Liver (tissue), 3 donors: ENCODE results near the gene PTPRD.

Experiments used
- EGR1 ChIP-seq, 2 donors: IDR thresholded peaks; 2 replicates each; pipeline ENCODE4 v1.6.1; 2016 to 2018; ENCODE audit warnings: antibody characterized with exemption in 2 of 2, low read depth in 2 of 2
- GABPA ChIP-seq, 2 donors: IDR thresholded peaks in 1 of 2; conservative IDR thresholded peaks in 1 of 2; 2 replicates each; pipeline ENCODE4 v1.6.1; 2016; ENCODE audit warnings: antibody characterized with exemption in 2 of 2, mild to moderate bottlenecking in 1 of 2, moderate library complexity in 1 of 2
- JUND ChIP-seq, 2 donors: IDR thresholded peaks; 2 replicates each; pipeline ENCODE4 v1.6.1; 2016; ENCODE audit warnings: antibody characterized with exemption in 2 of 2
- NR2F2 ChIP-seq: IDR thresholded peaks from 2 replicates; pipeline ENCODE4 v1.6.1; 2016; ENCODE audit warnings: antibody characterized with exemption
- RAD21 ChIP-seq, 2 donors: IDR thresholded peaks; 2 replicates each; pipeline ENCODE4 v1.6.1; 2016; ENCODE audit warnings: antibody characterized with exemption in 2 of 2, mild to moderate bottlenecking in 2 of 2
- REST ChIP-seq: IDR thresholded peaks from 2 replicates; pipeline ENCODE4 v1.6.1; 2016; ENCODE audit warnings: antibody characterized with exemption, mild to moderate bottlenecking
- TAF1 ChIP-seq: conservative IDR thresholded peaks from 2 replicates; pipeline ENCODE4 v1.6.1; 2016; ENCODE audit warnings: antibody characterized with exemption, mild to moderate bottlenecking
- TF ChIP-seq, protein P1 (sequence below): IDR thresholded peaks from 2 replicates; pipeline ENCODE4 v1.6.1; 2016; ENCODE audit warnings: antibody characterized with exemption
- TF ChIP-seq, protein P2 (sequence below): fragments of 150-350 bp; IDR thresholded peaks from 2 replicates; pipeline ENCODE4 v1.5.1; 2017; ENCODE audit warnings: improper control_type of control experiment, low read depth, low read length; ENCODE audit not compliant: missing input control
- TF ChIP-seq, protein P3 (sequence below): IDR thresholded peaks from 2 replicates; pipeline ENCODE4 v1.6.1; 2016; ENCODE audit warnings: antibody characterized with exemption
- donor health status: healthy.
- donor health status: healthy.

DNA sequence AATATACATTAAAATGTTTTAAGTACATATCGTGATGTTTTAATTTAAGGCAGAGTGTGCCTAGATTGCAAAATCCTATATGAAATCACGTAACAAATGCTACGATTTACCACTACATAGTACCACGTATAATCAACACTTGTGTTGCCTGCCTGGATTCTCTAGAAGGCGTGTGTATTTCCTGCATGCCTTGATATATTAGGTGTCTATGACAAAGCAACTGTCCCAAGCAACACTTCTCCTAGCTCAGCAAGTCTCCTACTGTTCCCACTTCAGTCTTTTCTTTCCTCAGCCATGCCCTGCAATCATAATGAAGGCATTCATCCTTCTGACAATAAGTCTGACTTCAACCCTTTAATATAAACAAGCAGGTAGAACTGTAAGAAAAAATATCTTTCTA is 89.6 kb downstream of the PTPRD start:
- TF ChIP-seq JUND (IDR thresholded peaks at IDR 0.05), result no peak
- TF ChIP-seq, protein P1, sequence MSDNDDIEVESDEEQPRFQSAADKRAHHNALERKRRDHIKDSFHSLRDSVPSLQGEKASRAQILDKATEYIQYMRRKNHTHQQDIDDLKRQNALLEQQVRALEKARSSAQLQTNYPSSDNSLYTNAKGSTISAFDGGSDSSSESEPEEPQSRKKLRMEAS, result no peak
- TF ChIP-seq, protein P2, sequence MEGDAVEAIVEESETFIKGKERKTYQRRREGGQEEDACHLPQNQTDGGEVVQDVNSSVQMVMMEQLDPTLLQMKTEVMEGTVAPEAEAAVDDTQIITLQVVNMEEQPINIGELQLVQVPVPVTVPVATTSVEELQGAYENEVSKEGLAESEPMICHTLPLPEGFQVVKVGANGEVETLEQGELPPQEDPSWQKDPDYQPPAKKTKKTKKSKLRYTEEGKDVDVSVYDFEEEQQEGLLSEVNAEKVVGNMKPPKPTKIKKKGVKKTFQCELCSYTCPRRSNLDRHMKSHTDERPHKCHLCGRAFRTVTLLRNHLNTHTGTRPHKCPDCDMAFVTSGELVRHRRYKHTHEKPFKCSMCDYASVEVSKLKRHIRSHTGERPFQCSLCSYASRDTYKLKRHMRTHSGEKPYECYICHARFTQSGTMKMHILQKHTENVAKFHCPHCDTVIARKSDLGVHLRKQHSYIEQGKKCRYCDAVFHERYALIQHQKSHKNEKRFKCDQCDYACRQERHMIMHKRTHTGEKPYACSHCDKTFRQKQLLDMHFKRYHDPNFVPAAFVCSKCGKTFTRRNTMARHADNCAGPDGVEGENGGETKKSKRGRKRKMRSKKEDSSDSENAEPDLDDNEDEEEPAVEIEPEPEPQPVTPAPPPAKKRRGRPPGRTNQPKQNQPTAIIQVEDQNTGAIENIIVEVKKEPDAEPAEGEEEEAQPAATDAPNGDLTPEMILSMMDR, result no peak
- no peak for TF ChIP-seq TAF1
- no peak for TF ChIP-seq GABPA (IDR thresholded peaks at IDR 0.05 in 1 of 2, conservative IDR thresholded peaks at IDR 0.05 in 1 of 2)
- TF ChIP-seq RAD21 (IDR thresholded peaks at IDR 0.05), result no peak
- TF ChIP-seq NR2F2, result no peak
- TF ChIP-seq REST, result no peak
- TF ChIP-seq, protein P3, sequence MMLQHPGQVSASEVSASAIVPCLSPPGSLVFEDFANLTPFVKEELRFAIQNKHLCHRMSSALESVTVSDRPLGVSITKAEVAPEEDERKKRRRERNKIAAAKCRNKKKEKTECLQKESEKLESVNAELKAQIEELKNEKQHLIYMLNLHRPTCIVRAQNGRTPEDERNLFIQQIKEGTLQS, result no peak
- TF ChIP-seq EGR1 (IDR thresholded peaks at IDR 0.05; ENCODE audit: low read depth in 2 of 2), result no peak
